ENCODE data around the gene AP1G2. TPM values are rescaled to one million over a fixed set of nuclear protein-coding genes. Genes with fewer than 3 reads are reported as not detected.

Gene AP1G2
- total RNA-seq, 1 experiment from 2014 or later: 160 TPM

DNA sequence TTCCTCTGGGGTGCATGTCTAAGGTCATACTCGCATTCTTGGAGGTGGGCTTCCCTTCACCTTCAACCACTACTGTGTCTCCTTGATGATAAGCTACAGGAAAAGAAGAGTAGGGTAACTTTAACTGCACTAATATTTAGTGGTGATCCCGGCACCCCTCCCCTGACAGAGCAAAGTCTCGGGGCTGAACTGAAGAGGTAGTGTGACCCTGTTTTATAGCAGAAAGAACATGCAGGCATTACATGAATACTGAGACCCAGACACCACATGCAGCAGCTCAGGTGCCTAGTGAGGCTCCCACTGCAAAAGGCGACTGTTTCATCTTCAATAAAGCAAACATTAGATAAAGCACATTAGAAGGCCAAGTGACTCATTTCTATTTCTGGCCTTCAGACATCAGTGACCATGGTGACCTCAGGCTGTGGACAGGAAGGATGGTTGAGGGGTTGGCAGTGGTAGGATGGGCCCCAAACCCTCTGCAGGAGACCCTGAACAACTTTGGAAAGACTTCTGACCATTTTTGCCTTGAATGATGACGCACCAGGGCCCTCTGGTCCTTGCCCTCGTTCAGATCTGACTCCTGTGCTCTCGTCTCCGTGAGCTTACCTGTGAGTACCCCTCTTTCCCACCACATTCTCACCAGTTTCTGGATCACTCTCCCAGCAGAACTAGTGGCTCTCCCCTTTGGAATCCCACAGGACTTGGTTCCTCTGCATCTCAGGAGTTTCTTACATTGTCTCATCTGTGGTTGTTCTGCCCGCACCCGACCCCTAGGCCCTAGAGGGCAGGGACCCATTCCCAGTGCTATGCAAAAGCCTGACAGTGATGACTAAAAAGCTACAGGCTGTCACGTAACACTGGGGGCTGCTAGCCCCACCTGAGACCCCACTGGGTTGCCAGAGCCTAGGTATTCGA is 34.8 kb upstream of the AP1G2 start:
- Histone ChIP-seq H3K27me3 (replicated peaks; ENCODE audit: control insufficient read depth, insufficient read depth, low read length) (no peaks in the 10 kb centered on the region), H3K36me3 (ENCODE audit: control insufficient read depth, insufficient read depth, low read length) (no peaks in the 10 kb centered on the region), H3K4me1 (peaks cover 3% of the 10 kb centered on the region; the same call in 1 of the 2 replicates), H3K9me3 (no peaks in the 10 kb centered on the region), H3K4me3 (ENCODE audit: low read depth, low read length) (no peak overlapping the region)
- Mint-ChIP-seq H3K27ac (ENCODE audit: unreplicated experiment) (no peak overlapping the region), H3K9me3 (ENCODE audit: unreplicated experiment) (no peaks in the 10 kb centered on the region), H3K27me3 (ENCODE audit: insufficient read depth, unreplicated experiment) (no peaks in the 10 kb centered on the region), H3K4me3 (ENCODE audit: unreplicated experiment) (no peak overlapping the region), H3K4me1 (ENCODE audit: low read depth, unreplicated experiment) (no peaks in the 10 kb centered on the region), H3K36me3 (ENCODE audit: insufficient read depth, unreplicated experiment) (no peaks in the 10 kb centered on the region)
- ChIA-PET POLR2A (no interaction called here), CTCF (interaction anchor here (1.0 kb wide), 1 partner anchor 14 kb away, joined by 3 read pairs; no protein-coding TSS in a partner anchor)
- no TSS peak for BruUV-seq (replicated peaks)
- intact Hi-C loops (cut with micrococcal nuclease; ENCODE audit: unreplicated experiment): no loop called here
- no peak for TF ChIP-seq CTCF (IDR thresholded peaks at IDR 0.05; ENCODE audit: insufficient read depth in 1 of 2, low read depth in 1 of 2, low read length in 1 of 2, severe bottlenecking in 1 of 2, unreplicated experiment in 1 of 2)
- DNase-seq: no peak

DNA sequence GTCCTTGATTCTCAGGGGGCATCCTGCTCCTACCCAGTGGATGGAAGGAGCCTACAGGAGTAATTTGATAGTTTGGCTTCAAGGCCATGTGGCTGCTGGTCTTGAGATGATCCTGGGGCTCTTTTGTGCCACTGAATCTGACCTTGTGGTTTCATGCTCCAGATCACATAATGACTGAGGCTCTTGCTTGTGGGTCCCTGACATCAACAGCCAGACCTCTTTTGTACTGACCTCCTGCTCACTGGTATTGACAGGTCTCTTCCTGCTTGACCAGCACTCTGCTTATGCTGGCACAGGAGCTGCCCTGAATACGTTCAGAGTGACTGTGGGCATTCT is 34.2 kb upstream of the AP1G2 start:
- no peaks in the 10 kb centered on the region for H3K4me1 Mint-ChIP-seq (ENCODE audit: low read depth, unreplicated experiment)
- no peaks in the 10 kb centered on the region for H3K9me3 ChIP-seq
- H3K36me3 ChIP-seq (ENCODE audit: control insufficient read depth, insufficient read depth, low read length): no peaks in the 10 kb centered on the region
- no TSS peak for BruUV-seq (replicated peaks)
- H3K4me1 ChIP-seq: peaks cover 3% of the 10 kb centered on the region; the same call in 1 of the 2 replicates
- no peaks in the 10 kb centered on the region for H3K27me3 ChIP-seq (replicated peaks; ENCODE audit: control insufficient read depth, insufficient read depth, low read length)
- CTCF ChIA-PET: no interaction called here
- no peak for TF ChIP-seq CTCF (IDR thresholded peaks at IDR 0.05; ENCODE audit: insufficient read depth in 1 of 2, low read depth in 1 of 2, low read length in 1 of 2, severe bottlenecking in 1 of 2, unreplicated experiment in 1 of 2)
- H3K27me3 Mint-ChIP-seq (ENCODE audit: insufficient read depth, unreplicated experiment): no peaks in the 10 kb centered on the region
- DNase-seq: no peak
- POLR2A ChIA-PET: no interaction called here
- H3K36me3 Mint-ChIP-seq (ENCODE audit: insufficient read depth, unreplicated experiment): no peaks in the 10 kb centered on the region
- no peaks in the 10 kb centered on the region for H3K9me3 Mint-ChIP-seq (ENCODE audit: unreplicated experiment)
- no peak overlapping the region for H3K4me3 Mint-ChIP-seq (ENCODE audit: unreplicated experiment)
- no peak overlapping the region for H3K27ac Mint-ChIP-seq (ENCODE audit: unreplicated experiment)
- intact Hi-C loops (cut with micrococcal nuclease; ENCODE audit: unreplicated experiment): no loop called here
- H3K4me3 ChIP-seq (ENCODE audit: low read depth, low read length): no peak overlapping the region

- ChIA-PET CTCF (no interaction called here), POLR2A (no interaction called here)
- no peaks in the 10 kb centered on the region for H3K4me1 Mint-ChIP-seq (ENCODE audit: low read depth, unreplicated experiment)
- no peak overlapping the region for H3K4me3 Mint-ChIP-seq (ENCODE audit: unreplicated experiment)
- no peak overlapping the region for H3K27ac Mint-ChIP-seq (ENCODE audit: unreplicated experiment)
- Histone ChIP-seq H3K36me3 (ENCODE audit: control insufficient read depth, insufficient read depth, low read length) (no peaks in the 10 kb centered on the region), H3K4me3 (ENCODE audit: low read depth, low read length) (no peak overlapping the region), H3K27me3 (replicated peaks; ENCODE audit: control insufficient read depth, insufficient read depth, low read length) (no peaks in the 10 kb centered on the region), H3K9me3 (no peaks in the 10 kb centered on the region), H3K4me1 (peaks cover 3% of the 10 kb centered on the region; the same call in 1 of the 2 replicates)
- no peak for TF ChIP-seq CTCF (IDR thresholded peaks at IDR 0.05; ENCODE audit: insufficient read depth in 1 of 2, low read depth in 1 of 2, low read length in 1 of 2, severe bottlenecking in 1 of 2, unreplicated experiment in 1 of 2)
- no peak for DNase-seq
- H3K27me3 Mint-ChIP-seq (ENCODE audit: insufficient read depth, unreplicated experiment): no peaks in the 10 kb centered on the region
- H3K36me3 Mint-ChIP-seq (ENCODE audit: insufficient read depth, unreplicated experiment): no peaks in the 10 kb centered on the region
- H3K9me3 Mint-ChIP-seq (ENCODE audit: unreplicated experiment): no peaks in the 10 kb centered on the region
- intact Hi-C loops (cut with micrococcal nuclease; ENCODE audit: unreplicated experiment): no loop called here
- no TSS peak for BruUV-seq (replicated peaks)
These were observed 33.8 kb upstream of the AP1G2 start for GRCh38 chr14:23601424-23601823.

All from Caco-2 (cell line).